Mesenchymal stem cell (in vitro differentiated cells and primary cell): ENCODE data around the gene ZNF580.

ENCODE experiments used
- DNase-seq: peaks from one replicate; pipeline ENCODE4 v3.0.0-alpha.2; 2013
- H2AFZ ChIP-seq: one replicate; pipeline ENCODE4 v1.6.1; 2013; ENCODE audit warnings: low read depth, mild to moderate bottlenecking, control low read depth, inconsistent platforms, low read length, moderate library complexity
- H2AK5ac ChIP-seq: 2 replicates; pipeline ENCODE4 v1.6.1; 2013; ENCODE audit warnings: low read length, moderate library complexity, mild to moderate bottlenecking, inconsistent platforms; ENCODE audit not compliant: severe bottlenecking
- H2BK120ac ChIP-seq: one replicate; pipeline ENCODE4 v1.6.1; 2013; ENCODE audit warnings: low read depth, mild to moderate bottlenecking, inconsistent platforms, low read length, moderate library complexity
- H2BK12ac ChIP-seq, 2 experiments: one replicate each; pipeline ENCODE4 v1.6.1; 2013; ENCODE audit warnings: inconsistent platforms in 2 of 2, low read length in 2 of 2, mild to moderate bottlenecking in 2 of 2, moderate library complexity in 2 of 2, control low read depth in 1 of 2
- H2BK15ac ChIP-seq: one replicate; pipeline ENCODE4 v1.6.1; 2013; ENCODE audit warnings: mild to moderate bottlenecking, low read depth, inconsistent platforms; ENCODE audit not compliant: poor library complexity, severe bottlenecking
- H2BK5ac ChIP-seq: 2 replicates; pipeline ENCODE4 v1.6.1; 2013; ENCODE audit warnings: low read depth, mild to moderate bottlenecking, low read length, control low read depth, inconsistent platforms; ENCODE audit not compliant: poor library complexity, severe bottlenecking
- H3K14ac ChIP-seq, 2 experiments: one replicate each; pipeline ENCODE4 v1.6.1; 2013; ENCODE audit warnings: inconsistent platforms in 2 of 2, low read length in 2 of 2, control low read depth in 1 of 2, mild to moderate bottlenecking in 1 of 2, moderate library complexity in 1 of 2
- H3K18ac ChIP-seq, 2 experiments: one replicate each; pipeline ENCODE4 v1.6.1; 2013; ENCODE audit warnings: inconsistent platforms in 2 of 2, low read length in 2 of 2, control low read depth in 1 of 2, low read depth in 1 of 2, mild to moderate bottlenecking in 1 of 2
- H3K23ac ChIP-seq, 2 experiments: one replicate each; pipeline ENCODE4 v1.6.1; 2013; ENCODE audit warnings: inconsistent platforms in 2 of 2, low read length in 2 of 2, mild to moderate bottlenecking in 2 of 2, moderate library complexity in 2 of 2, control low read depth in 1 of 2
- H3K27ac ChIP-seq: 2 replicates; pipeline ENCODE4 v1.5.1; 2013; ENCODE audit warnings: mild to moderate bottlenecking, moderate library complexity, low read length, control low read depth, inconsistent platforms; ENCODE audit not compliant: poor library complexity, severe bottlenecking
- H3K27me3 ChIP-seq, 2 experiments: 2 replicates each; pipeline versions ENCODE4 v1.6.1 to v1.7.0; 2013; ENCODE audit warnings: low read length in 2 of 2, mild to moderate bottlenecking in 2 of 2, moderate library complexity in 2 of 2, control low read depth in 1 of 2, inconsistent platforms in 1 of 2; ENCODE audit not compliant: control insufficient read depth in 1 of 2, insufficient read depth in 1 of 2
- H3K36me3 ChIP-seq, 2 experiments: 2 replicates each; pipeline versions ENCODE4 v1.6.1 to v1.7.0; 2013; ENCODE audit warnings: low read length in 2 of 2, control low read depth in 1 of 2, inconsistent platforms in 1 of 2, low read depth in 1 of 2, mild to moderate bottlenecking in 1 of 2; ENCODE audit not compliant: insufficient read depth in 2 of 2, control insufficient read depth in 1 of 2
- H3K4ac ChIP-seq, 2 experiments: one replicate each; pipeline ENCODE4 v1.6.1; 2013; ENCODE audit warnings: inconsistent platforms in 2 of 2, low read length in 2 of 2, mild to moderate bottlenecking in 2 of 2, moderate library complexity in 2 of 2, control low read depth in 1 of 2, low read depth in 1 of 2
- H3K4me1 ChIP-seq: 2 replicates; pipeline ENCODE4 v1.6.1; 2013; ENCODE audit warnings: low read depth, low read length, control low read depth; ENCODE audit not compliant: control insufficient read depth, insufficient read depth
- H3K4me2 ChIP-seq: 2 replicates; pipeline ENCODE4 v1.6.1; 2013; ENCODE audit warnings: low read length, mild to moderate bottlenecking, inconsistent platforms; ENCODE audit not compliant: poor library complexity, severe bottlenecking
- H3K4me3 ChIP-seq, 2 experiments: 2 replicates each; pipeline versions ENCODE4 v1.5.1 to v1.7.0; 2013; ENCODE audit warnings: low read length in 2 of 2, mild to moderate bottlenecking in 2 of 2, control low read depth in 1 of 2, low read depth in 1 of 2; ENCODE audit not compliant: insufficient read depth in 1 of 2
- H3K79me1 ChIP-seq: replicated peaks from 2 replicates; pipeline ENCODE4 v1.6.1; 2013; ENCODE audit warnings: mild to moderate bottlenecking, control low read depth, low read length, inconsistent platforms; ENCODE audit not compliant: poor library complexity, severe bottlenecking
- H3K9ac ChIP-seq: 2 replicates; pipeline ENCODE4 v1.7.0; 2013; ENCODE audit warnings: mild to moderate bottlenecking, low read length, moderate library complexity
- H3K9me3 ChIP-seq: 2 replicates; pipeline ENCODE4 v1.7.0; 2013; ENCODE audit warnings: mild to moderate bottlenecking, low read length; ENCODE audit not compliant: control insufficient read depth
- H4K8ac ChIP-seq: one replicate; pipeline ENCODE4 v1.6.1; 2013; ENCODE audit warnings: inconsistent platforms, mild to moderate bottlenecking, low read length, moderate library complexity
- H4K91ac ChIP-seq: one replicate; pipeline ENCODE4 v1.6.1; 2013; ENCODE audit warnings: mild to moderate bottlenecking, low read length, inconsistent platforms
- WGBS: methylation state at CpG from one replicate; pipeline ENCODE4 v1.1.7; 2013; ENCODE audit warnings: mixed read lengths; 5-methylcytosine and 5-hydroxymethylcytosine counted together

The ZNF580 gene

DNA sequence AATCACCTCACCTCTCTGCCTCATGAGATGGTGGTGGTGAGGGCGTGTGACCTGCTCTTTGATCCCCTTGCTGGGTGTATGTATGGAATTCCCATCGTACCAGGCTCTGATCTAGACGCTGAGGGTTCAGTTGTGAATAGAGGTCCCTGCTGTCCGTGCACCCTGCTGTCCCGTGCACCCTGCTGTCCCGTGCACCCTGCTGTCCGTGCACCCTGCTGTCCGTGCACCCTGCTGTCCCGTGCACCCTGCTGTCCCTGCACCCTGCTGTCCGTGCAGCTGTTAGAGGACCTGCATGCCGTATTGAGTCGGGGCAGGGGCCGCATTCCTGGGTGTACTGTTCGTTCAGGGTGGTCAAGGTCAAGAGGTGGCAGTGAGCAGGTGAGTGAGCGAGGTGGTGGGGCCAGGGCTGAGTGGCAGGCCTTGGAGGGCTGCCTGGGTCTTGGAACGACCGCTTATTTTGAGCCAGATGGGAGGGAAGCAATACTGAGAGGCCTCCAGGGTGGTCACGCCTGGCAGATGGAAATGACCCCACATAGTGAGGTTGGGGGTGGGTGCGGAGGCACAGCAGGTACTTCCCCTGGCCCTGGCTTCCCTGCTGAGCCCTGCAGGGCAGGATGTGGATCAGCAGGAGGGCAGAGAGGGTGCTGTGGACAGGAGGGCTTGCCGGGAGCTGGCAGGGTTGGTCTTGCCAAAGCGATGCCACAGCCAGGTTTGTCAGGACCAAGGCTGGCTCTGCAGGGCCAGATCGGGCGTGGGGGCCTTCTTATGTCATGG is 29.7 kb downstream of the ZNF580 start:
- H2BK12ac ChIP-seq = no peak overlapping the region
- no peak overlapping the region for H2AK5ac ChIP-seq
- peak overlapping the region; percentile 22 for H4K91ac ChIP-seq
- H3K23ac ChIP-seq = peak overlapping the region in 1 of 2 experiments; percentile 2
- peaks cover 34% of the 10 kb centered on the region for H3K4me1 ChIP-seq
- H3K79me1 ChIP-seq = peaks cover 7% of the 10 kb centered on the region
- H3K27me3 ChIP-seq = no peaks in the 10 kb centered on the region
- H2BK120ac ChIP-seq = no peak overlapping the region
- H3K4ac ChIP-seq = no peak overlapping the region
- H4K8ac ChIP-seq = no peak overlapping the region
- no peak for DNase-seq
- no peaks in the 10 kb centered on the region for H3K9me3 ChIP-seq
- H3K9ac ChIP-seq = no peak overlapping the region
- peak overlapping the region; percentile 47 for H3K27ac ChIP-seq
- no peak overlapping the region for H2BK15ac ChIP-seq
- no peak overlapping the region for H3K4me2 ChIP-seq
- peak overlapping the region in 1 of 2 experiments; percentile 53 for H3K14ac ChIP-seq
- peaks cover 66 to 74% of the 10 kb centered on the region in 2 experiments for H3K36me3 ChIP-seq
- peak overlapping the region in 1 of 2 experiments; percentile 42 for H3K18ac ChIP-seq
- WGBS = 90% methylated on average over 23 of the region's 23 CpGs
- H2AFZ ChIP-seq = no peak overlapping the region
- H3K4me3 ChIP-seq = peak overlapping the region in 1 of 2 experiments; percentile 5
- H2BK5ac ChIP-seq = no peak overlapping the region

DNA sequence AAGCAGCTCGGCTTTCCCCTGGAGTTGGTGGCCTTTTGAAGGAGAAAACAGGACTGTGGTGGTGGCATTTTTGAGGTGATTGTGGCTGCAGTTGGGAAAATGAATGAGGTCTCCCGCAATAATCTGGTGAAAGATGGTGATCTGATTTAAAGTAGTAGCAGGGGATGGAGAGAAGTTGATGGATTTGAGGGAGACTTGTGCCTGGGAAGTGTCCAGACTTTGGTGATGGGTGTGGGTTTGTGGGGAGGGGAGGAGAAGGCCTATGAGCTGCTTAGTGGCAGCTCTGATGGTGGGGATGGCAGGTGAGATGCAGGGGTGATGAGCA is 30.2 kb downstream of the ZNF580 start:
- Histone ChIP-seq H4K8ac (no peak overlapping the region), H3K27me3 (no peaks in the 10 kb centered on the region), H2BK15ac (no peak overlapping the region), H3K14ac (no peak overlapping the region), H3K4ac (no peak overlapping the region), H3K9me3 (no peaks in the 10 kb centered on the region), H3K4me1 (peaks cover 34% of the 10 kb centered on the region), H2AFZ (no peak overlapping the region), H2AK5ac (no peak overlapping the region), H3K36me3 (peaks cover 61 to 69% of the 10 kb centered on the region in 2 experiments), H3K18ac (no peak overlapping the region), H3K23ac (no peak overlapping the region), H4K91ac (no peak overlapping the region), H3K9ac (no peak overlapping the region), H2BK5ac (no peak overlapping the region), H2BK12ac (no peak overlapping the region), H2BK120ac (no peak overlapping the region), H3K4me3 (no peak overlapping the region), H3K4me2 (no peak overlapping the region), H3K27ac (peak overlapping the region; percentile 47), H3K79me1 (peaks cover 4% of the 10 kb centered on the region)
- DNase-seq = no peak
- WGBS = 95% methylated on average over 2 of the region's 2 CpGs

DNA sequence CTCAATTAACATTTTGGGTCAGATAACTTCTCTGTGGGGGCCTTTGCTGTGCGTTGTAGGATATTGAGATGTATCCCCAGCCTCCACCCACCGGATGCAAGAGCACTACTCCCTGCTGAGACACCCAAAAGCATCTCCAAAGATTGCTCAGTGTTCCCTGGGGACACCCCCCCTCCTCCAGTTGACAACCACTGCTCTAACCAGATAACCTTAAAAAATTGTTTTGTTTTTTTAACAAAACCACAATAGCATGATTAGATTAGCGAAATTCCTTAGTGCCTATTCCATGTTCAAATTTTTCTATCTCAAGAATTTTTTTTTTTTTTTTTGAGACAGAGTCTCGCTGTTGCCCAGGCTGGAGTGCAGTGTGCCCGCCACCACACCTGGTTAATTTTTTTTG is 31.6 kb downstream of the ZNF580 start:
- H3K9ac ChIP-seq = peak overlapping the region; percentile 43
- H3K23ac ChIP-seq = no peak overlapping the region
- no peak for DNase-seq
- H2BK120ac ChIP-seq = no peak overlapping the region
- peaks cover 34% of the 10 kb centered on the region for H3K4me1 ChIP-seq
- H3K14ac ChIP-seq = no peak overlapping the region
- no peaks in the 10 kb centered on the region for H3K27me3 ChIP-seq
- H4K91ac ChIP-seq = no peak overlapping the region
- no peak overlapping the region for H3K4me2 ChIP-seq
- H3K27ac ChIP-seq = no peak overlapping the region
- H2BK12ac ChIP-seq = no peak overlapping the region
- H2BK15ac ChIP-seq = no peak overlapping the region
- H2AK5ac ChIP-seq = no peak overlapping the region
- peaks cover 54 to 57% of the 10 kb centered on the region in 2 experiments for H3K36me3 ChIP-seq
- no peaks in the 10 kb centered on the region for H3K79me1 ChIP-seq
- H3K9me3 ChIP-seq = no peaks in the 10 kb centered on the region
- 93% methylated on average over 5 of the region's 5 CpGs for whole genome bisulfite sequencing
- no peak overlapping the region for H3K18ac ChIP-seq
- H2BK5ac ChIP-seq = no peak overlapping the region
- no peak overlapping the region for H2AFZ ChIP-seq
- H4K8ac ChIP-seq = no peak overlapping the region
- H3K4me3 ChIP-seq = no peak overlapping the region
- H3K4ac ChIP-seq = no peak overlapping the region

DNA sequence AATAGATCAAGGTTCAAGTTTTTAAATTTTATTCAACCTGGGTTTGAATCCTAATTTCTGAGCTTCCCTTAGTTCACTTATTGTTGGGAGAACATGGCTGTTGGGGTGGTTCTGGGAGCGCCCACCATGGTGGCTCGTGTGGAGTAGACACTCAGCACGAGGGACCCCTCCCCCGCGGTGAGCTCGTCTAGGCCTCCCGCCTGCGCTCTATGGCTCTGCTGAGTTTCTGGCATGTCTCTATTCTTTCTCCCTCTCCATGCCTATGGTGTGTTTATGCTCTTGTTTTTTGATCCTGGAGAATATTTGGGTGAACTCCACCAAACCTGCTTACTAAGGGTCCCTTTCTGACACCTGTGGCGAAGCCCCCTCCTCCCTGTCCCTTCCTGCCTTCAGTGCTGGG is 32.7 kb downstream of the ZNF580 start:
- Histone ChIP-seq H3K4ac (no peak overlapping the region), H3K9ac (peak overlapping the region; percentile 40), H2BK12ac (no peak overlapping the region), H2AFZ (no peak overlapping the region), H2BK5ac (no peak overlapping the region), H3K27me3 (no peaks in the 10 kb centered on the region), H2BK15ac (no peak overlapping the region), H3K9me3 (no peaks in the 10 kb centered on the region), H2BK120ac (no peak overlapping the region), H3K36me3 (peaks cover 54 to 55% of the 10 kb centered on the region in 2 experiments), H3K18ac (no peak overlapping the region), H3K14ac (no peak overlapping the region), H3K23ac (no peak overlapping the region), H3K4me2 (no peak overlapping the region), H4K91ac (no peak overlapping the region), H3K27ac (peak overlapping the region; percentile 25), H4K8ac (no peak overlapping the region), H2AK5ac (peak overlapping the region; percentile 9), H3K4me3 (no peak overlapping the region), H3K4me1 (peaks cover 39% of the 10 kb centered on the region), H3K79me1 (peaks cover under 1% of the 10 kb centered on the region)
- 70% methylated on average over 6 of the region's 9 CpGs for WGBS
- DNase-seq = no peak
